ENCODE measurements around the gene ST6GALNAC3.
"Not testable (repeated sequence)": the region's sequence is repeated elsewhere in the genome, so short reads cannot be mapped to it uniquely, and the experiment has no call there.

ST6GALNAC3 gene

DNA sequence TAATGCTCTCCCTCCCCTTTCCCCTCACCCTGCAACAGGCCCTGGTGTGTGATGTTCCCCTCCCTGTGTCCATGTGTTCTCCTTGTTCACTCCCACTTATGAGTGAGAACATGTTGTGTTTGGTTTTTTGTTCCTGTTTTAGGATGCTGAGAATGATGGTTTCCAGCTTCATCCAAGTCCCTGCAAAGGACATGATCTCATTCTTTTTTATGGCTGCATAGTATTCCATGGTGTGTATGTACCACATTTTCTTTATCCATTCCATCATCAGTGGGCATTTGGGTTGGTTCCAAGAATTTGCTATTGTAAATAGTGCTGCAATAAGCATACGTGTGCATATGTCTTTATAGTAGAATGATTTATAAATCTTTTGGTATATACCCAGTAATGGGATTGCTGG lies 168.0 kb downstream of the ST6GALNAC3 start:
- not testable (repeated sequence) for DNase-seq

GRCh38 chr1:76247261-76247852 lies 172.8 kb downstream of the ST6GALNAC3 start:
- no peak for DNase-seq

GRCh38 chr1:76250271-76250670 lies 175.7 kb downstream of the ST6GALNAC3 start:
- DNase-seq: peak in 6 of 58 donors; percentile 3 to 22 (median 11)

- no peak for DNase-seq
These were observed 177.9 kb downstream of the ST6GALNAC3 start for GRCh38 chr1:76252431-76252830.

GRCh38 chr1:76254104-76255030 lies 179.8 kb downstream of the ST6GALNAC3 start:
- DNase-seq: peak in 1 of 58 donors; percentile 16

DNA sequence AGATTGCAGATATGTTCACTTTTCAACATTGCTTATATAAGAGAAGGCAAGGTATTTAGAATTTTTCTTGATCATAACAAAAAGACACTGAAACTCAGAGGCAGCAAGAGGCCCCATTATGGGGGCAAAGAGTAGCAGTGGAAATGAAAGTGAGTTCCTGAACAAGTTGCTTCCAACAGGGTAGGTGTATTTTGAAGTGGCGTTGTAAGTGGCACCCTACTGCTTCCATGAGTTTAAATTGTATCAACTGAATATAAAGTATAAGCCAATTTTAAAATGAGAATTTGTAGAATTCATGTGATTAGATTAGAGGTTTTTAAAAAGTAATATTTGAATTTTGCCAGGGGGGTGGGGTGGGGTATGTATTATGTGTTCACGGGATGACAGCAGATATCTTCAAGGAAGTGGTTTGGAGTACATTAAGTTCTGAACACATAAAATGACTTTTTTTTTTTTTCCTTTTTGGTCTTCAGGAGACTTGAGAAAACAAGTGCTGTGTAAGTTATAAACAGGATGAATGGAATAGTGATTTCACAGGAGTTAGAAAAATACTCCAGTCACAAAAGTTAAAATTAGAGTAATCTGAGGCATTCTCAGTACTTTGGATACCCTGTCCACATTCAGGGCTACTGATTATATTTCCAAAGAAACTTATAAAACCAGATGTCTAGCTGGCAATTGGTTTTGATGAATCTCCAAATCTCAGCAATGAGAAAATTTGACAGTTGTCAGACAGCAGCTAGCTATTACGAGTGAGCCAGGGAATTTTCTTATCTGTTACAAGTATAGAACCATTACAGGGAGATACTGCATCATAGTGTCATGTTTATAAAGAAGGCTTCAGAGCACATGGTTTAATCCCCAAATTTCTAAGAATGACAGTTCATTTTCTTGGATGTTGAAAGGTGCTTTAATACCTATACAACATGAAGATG lies 182.0 kb downstream of the ST6GALNAC3 start:
- DNase-seq: no peak

DNA sequence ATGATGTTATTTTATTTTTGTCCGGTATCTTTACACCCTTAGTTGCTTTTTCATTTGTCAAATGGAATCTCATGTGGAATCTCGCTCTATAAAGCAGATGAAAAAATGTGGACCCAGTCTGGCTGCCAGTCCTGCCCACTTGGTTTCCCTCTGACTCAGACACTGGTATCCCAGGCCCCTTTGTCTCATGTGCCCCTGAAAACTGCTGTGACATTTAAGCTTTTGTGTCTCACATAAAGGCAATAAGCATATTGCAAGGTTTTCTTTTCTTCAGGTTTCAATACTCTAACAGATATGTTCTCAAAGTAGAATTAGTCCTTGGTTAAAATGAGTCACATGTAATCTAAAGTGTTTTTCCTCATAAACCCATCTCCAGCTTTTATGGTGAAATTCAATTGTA lies 183.3 kb downstream of the ST6GALNAC3 start:
- no peak for DNase-seq

DNA sequence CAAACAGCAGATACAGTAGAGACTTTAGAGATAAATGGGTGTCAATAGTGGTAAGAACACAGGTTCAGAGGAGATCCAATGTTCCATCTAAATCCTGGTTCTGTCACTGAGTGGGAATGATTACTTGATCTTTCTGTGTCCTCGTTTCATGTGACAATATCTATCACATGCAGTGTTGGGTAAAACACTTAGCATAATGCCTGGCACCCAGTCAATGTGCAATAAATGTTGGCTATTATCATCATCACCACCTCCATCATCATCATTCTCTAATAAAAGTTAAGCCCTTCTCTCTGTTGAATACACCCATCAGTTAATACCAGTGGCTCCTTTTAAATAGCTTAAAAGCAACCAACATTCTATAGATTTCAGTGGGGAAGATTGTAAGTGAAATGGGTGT lies 184.7 kb downstream of the ST6GALNAC3 start:
- no peak for DNase-seq

GRCh38 chr1:76260279-76260678 lies 185.7 kb downstream of the ST6GALNAC3 start:
- DNase-seq: no peak

DNA sequence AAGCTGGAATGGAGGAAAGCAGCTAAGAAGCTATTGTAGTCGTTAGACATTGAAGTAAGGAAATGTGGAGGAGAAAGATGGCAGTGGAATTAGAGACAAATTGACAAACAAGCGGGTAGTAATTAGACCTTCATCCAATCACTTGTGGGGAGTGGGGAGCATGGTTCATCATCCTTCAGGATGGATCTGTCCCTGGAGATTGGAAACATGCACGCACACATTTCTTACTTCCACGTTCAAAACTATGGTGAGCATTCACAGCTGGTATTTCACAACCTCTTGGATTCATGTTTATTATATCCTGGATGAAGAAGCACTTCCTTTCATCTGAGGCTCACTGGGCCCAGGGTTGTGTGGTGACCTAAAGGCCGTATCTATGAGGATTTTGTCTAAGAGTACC lies 188.1 kb downstream of the ST6GALNAC3 start:
- no peak for DNase-seq

DNA sequence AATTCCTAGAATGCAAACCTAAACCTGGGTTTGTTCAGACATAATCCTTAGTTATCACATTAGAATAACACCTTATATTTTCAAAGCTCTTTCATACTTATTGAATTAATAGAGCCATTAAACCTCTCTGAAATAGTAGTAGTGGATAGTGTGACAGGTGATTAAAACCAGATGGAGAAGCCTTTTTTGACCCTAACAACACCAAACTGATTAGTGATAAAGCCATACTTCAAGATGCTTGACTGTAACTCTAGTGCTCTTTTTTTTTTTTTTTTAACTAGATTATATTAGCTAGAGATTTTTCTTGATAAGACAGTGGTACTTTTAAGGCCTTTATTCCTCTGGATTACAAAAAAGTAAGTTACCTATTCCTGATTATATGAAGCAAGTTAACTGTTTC lies 190.1 kb downstream of the ST6GALNAC3 start:
- no peak for DNase-seq

DNA sequence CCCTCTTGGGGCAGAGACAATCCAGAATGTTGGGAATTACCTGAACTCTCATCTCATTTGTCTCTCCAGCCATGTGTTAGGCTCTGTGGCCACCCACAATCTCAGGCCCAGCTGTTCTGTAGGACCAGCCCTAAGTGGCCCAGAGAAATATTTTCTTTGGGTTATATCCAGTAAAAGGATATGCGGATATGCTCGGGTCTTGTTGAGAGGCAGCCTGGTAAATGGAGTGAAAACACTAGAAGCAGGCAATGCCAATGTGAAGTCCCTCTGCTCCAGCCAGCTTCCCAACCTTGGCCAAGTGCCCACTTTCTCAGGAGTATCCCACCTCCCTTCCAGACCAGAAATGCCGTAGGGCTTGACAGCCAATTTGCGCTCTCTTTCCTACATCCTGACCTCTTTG lies 192.2 kb downstream of the ST6GALNAC3 start:
- no peak for DNase-seq

DNA sequence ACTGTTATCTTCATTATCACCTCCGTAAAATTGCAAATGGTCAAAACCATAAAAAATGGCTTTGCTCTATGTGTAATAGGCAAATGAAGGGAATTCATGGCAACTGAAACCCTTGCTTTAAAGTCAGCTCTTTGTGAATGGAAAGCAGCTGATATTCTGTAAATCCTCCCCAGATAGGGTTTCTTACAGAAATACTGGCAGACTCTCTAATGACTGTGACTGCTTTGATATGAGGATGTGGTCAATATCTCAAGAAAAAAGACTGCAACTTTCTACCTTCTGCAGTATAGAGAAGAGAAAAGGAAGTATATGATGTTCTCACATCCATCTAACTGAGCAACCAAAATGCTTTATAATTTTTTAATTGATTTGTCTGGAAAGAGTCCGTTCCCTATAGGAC lies 193.1 kb downstream of the ST6GALNAC3 start:
- DNase-seq: no peak

GRCh38 chr1:76268341-76268740 lies 193.8 kb downstream of the ST6GALNAC3 start:
- DNase-seq: no peak

DNA sequence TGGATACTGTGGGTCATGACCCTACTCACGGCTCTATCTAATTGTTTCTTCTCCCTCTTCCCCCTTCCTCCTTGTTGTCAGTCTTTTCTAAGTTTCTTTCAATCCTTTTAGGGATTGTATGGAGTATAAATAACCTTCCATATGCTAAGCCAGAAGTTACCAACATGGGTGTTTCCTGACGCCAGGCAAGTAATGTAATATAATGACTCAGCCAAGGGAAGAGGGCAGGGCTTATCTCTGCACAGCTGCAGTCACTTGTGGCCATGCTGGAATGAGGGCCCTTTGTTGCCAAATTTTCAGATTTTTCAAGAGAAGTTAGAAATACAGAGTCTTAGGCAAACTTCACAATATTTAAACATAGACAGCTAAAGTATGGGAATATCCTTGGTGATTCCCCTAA lies 194.6 kb downstream of the ST6GALNAC3 start:
- DNase-seq: no peak

DNA sequence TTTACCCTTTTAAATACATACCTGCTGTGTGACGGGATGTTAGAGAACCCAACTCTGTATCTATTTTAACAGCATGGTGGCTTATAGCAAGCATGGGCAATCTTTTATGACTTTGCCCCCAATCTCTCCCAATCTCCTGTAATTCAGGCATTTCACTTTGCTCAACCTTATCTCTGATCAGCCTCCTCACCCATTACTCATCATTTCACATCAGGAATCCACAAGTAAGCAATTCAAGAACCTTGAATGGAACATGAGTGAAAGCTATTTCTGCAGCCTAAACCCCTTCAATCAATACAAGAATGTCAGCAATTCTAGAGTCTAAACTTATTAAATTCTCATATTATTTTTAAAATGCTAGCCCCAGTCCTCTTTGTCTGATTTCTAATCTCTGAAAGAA lies 199.8 kb downstream of the ST6GALNAC3 start:
- no peak for DNase-seq

DNA sequence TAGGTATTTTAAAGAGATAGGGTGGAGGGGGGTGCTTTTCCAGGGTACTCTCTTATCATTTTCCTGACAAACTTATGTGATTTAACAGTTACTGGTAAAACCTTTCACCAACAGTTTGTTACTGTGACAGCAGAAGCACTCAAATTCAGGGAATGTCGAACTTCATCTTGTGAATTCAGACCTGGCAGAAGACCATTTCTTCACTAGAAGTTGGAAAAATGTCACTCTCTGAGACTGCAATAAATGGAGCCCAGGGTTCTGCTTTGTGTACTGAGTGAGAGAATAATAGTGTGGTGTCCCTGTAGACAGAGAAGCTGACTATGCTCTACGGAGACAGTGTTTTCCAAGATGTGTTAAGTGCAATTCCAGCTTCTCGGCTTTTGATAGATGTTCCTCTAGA lies 200.2 kb downstream of the ST6GALNAC3 start:
- no peak for DNase-seq

DNA sequence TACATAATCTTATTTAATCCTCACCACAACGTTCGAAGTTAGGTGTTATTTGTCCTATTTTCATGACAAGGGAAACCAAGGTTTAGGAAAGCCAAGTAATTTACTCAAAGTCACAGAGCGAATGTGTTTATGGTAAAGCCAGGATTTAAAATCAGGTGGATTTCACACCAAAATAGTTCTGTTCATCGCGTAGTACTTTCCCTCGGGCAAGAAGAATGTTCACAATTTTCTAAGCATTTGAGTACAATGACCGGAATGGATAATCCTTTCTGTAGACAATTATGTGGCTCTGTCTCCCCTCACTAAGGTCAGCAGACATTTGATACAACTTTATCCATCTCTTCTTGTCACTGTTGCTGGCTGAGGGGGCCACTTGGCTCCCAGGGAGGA lies 204.2 kb downstream of the ST6GALNAC3 start:
- no peak for DNase-seq

DNA sequence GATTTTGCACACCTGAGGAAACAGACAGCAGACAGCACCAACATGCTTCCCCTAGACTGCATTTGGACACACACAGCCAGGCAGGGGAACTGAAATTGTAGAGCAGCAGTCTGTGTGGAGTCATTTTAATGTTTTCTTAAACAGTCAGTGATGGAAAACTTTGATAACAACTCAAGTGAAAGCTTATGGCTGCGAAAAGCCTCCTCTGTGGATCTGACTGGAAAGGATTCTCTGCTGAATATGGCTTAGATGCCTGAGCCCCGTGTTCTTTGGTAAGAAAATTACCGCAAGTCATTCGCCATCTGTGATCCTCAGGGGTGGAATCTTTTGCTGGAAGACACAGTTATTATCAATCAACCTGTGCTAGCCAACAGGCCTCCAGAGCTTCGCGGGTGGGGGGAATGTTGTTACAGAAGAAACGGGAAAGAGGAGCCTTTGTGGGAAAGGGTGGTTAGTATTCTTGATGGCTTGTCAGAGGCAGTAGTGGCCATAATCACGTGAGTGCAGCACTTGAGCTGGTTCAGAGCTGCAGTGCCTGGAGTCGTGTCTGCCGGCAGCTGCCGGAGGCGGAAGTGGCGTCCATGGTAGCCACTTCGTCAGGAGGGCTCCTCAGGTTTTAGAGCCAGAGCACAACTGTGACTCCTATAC lies 204.7 kb downstream of the ST6GALNAC3 start:
- DNase-seq: peak in 28 of 58 donors; percentile 4 to 60 (median 22)

GRCh38 chr1:76281306-76281705 lies 206.8 kb downstream of the ST6GALNAC3 start:
- DNase-seq: peak in 44 of 58 donors; percentile 6 to 83 (median 32)

GRCh38 chr1:76284842-76285241 lies 210.3 kb downstream of the ST6GALNAC3 start:
- no peak for DNase-seq
